ENCODE measurements around the gene CRCP. TPM values are rescaled to one million over a fixed set of nuclear protein-coding genes. Genes with fewer than 3 reads are reported as not detected.

CRCP gene
- total and polyA plus RNA-seq, 8 donors: 15.7 to 99.5 (median 28.2) TPM

DNA sequence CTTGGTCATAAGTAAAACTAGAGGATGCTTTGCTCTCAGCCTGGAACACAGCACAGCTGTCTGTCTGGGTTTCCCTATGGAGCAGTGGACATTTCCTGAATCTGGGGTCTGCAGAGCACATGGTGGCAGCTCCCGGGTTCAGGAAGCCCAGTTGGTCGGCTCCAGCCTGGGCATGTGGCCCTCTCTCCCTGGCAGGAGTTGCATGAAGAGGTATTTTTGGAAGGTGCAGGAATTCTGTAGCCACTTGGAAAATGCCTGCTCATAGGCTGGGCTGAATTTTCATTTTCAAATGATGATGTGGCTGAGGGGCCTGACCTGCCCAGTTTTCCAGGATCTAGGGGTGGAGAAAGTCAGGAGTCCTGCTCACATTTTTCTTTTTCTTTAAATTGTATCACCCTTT lies 83.8 kb downstream of the CRCP start:
- 37 to 61% (median 58%) methylated on average over 2 of the region's 2 CpGs for WGBS, 5 donors
- no peaks in the 10 kb centered on the region for H3K27me3 ChIP-seq
- TF ChIP-seq EP300 (IDR thresholded peaks at IDR 0.05): no peak
- no peak for TF ChIP-seq POLR2A (IDR thresholded peaks at IDR 0.05)
- TF ChIP-seq POLR2AphosphoS5 (IDR thresholded peaks at IDR 0.05): no peak
- TF ChIP-seq, protein P1, sequence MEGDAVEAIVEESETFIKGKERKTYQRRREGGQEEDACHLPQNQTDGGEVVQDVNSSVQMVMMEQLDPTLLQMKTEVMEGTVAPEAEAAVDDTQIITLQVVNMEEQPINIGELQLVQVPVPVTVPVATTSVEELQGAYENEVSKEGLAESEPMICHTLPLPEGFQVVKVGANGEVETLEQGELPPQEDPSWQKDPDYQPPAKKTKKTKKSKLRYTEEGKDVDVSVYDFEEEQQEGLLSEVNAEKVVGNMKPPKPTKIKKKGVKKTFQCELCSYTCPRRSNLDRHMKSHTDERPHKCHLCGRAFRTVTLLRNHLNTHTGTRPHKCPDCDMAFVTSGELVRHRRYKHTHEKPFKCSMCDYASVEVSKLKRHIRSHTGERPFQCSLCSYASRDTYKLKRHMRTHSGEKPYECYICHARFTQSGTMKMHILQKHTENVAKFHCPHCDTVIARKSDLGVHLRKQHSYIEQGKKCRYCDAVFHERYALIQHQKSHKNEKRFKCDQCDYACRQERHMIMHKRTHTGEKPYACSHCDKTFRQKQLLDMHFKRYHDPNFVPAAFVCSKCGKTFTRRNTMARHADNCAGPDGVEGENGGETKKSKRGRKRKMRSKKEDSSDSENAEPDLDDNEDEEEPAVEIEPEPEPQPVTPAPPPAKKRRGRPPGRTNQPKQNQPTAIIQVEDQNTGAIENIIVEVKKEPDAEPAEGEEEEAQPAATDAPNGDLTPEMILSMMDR (IDR thresholded peaks at IDR 0.05): no peak
- no peak overlapping the region for H3K4me3 ChIP-seq
- intact Hi-C loops (cut with DNase I; ENCODE audit: low total_unique reads): no loop called here
- H3K9me3 ChIP-seq: no peaks in the 10 kb centered on the region
- no peak overlapping the region for H3K27ac ChIP-seq
- no peaks in the 10 kb centered on the region for H3K36me3 ChIP-seq
- no peak for DNase-seq
- no peaks in the 10 kb centered on the region for H3K4me1 ChIP-seq

DNA sequence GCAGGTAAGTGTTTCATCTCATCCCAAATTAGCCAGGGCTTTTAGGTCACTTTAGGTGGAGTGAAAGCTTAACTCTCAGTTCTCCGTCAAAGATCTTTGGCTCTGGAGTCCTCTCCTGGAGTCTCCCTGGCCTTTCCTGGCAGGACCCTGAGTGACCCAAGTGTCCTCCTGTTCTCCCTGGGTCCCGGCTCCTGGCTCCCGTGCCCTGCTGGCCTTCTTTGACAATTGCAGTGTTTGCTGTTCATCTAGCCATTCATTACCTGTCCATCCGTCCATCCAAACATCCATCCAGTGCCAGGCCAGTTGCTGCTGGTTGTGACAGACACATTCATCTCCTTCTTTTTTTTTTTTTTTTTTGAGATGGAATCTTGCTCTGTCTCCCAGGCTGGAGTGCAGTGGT lies 84.3 kb downstream of the CRCP start:
- no peaks in the 10 kb centered on the region for H3K27me3 ChIP-seq
- no peaks in the 10 kb centered on the region for H3K4me1 ChIP-seq
- H3K27ac ChIP-seq: no peak overlapping the region
- TF ChIP-seq POLR2AphosphoS5 (IDR thresholded peaks at IDR 0.05) (no peak), POLR2A (IDR thresholded peaks at IDR 0.05) (no peak), EP300 (IDR thresholded peaks at IDR 0.05) (no peak)
- TF ChIP-seq, protein P1 (IDR thresholded peaks at IDR 0.05): no peak
- intact Hi-C loops (cut with DNase I; ENCODE audit: low total_unique reads): no loop called here
- WGBS, 5 donors: 73 to 84% (median 79%) methylated on average over 4 of the region's 4 CpGs
- no peaks in the 10 kb centered on the region for H3K9me3 ChIP-seq
- DNase-seq: no peak
- H3K36me3 ChIP-seq: no peaks in the 10 kb centered on the region
- no peak overlapping the region for H3K4me3 ChIP-seq

DNA sequence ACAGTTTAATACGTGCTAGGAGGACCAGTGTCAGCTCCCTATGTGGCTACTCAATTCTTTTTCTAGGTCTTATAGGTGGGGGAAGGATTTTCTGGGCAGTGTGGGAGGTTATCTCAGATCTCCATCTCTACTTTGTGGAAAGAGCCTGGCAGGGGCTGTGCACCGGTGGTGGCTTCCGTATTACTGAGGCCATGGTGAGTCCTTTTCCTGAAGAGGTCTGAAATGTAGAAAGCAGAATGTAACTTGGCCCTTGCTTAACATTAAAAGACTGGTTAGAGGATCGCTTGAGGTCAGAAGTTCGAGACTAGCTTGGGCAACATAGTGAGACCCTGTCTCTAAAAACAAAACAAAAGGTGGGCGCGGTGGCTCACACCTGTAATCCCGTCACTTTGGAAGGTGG lies 87.8 kb downstream of the CRCP start:
- H3K27ac ChIP-seq: no peak overlapping the region
- TF ChIP-seq, protein P1 (IDR thresholded peaks at IDR 0.05): no peak
- TF ChIP-seq EP300 (IDR thresholded peaks at IDR 0.05) (no peak), POLR2A (IDR thresholded peaks at IDR 0.05) (no peak), POLR2AphosphoS5 (IDR thresholded peaks at IDR 0.05) (no peak)
- no peaks in the 10 kb centered on the region for H3K36me3 ChIP-seq
- no peak for DNase-seq
- H3K9me3 ChIP-seq: no peaks in the 10 kb centered on the region
- H3K27me3 ChIP-seq: no peaks in the 10 kb centered on the region
- intact Hi-C loops (cut with DNase I; ENCODE audit: low total_unique reads): no loop called here
- peaks cover 15 to 31% (median 26%) of the 10 kb centered on the region in 4 donors for H3K4me1 ChIP-seq
- WGBS, 5 donors: 58 to 62% (median 60%) methylated on average over 8 of the region's 8 CpGs
- no peak overlapping the region for H3K4me3 ChIP-seq

Other genes with a start within 250 kb of the CRCP start
- gene VKORC1L1, start 241.8 kb upstream of the CRCP start, total RNA-seq: 10 to 100 TPM in 3 of 5 donors, 1 to 10 TPM in 2; 1.8 to 31.6 (median 10.6) TPM
- 1 to 10 TPM; 5.0 to 7.3 (median 5.7) TPM for gene VKORC1L1, start 241.8 kb upstream of the CRCP start, polyA plus RNA-seq
- gene GUSB, start 132.6 kb upstream of the CRCP start, total RNA-seq: 100 to 1,000 TPM in 1 of 5 donors, 10 to 100 TPM in 4; 13.4 to 130 (median 49.2) TPM
- 10 to 100 TPM; 25.8 to 44.2 (median 33.1) TPM for gene GUSB, start 132.6 kb upstream of the CRCP start, polyA plus RNA-seq
- 100 to 1,000 TPM in 2 of 5 donors, 10 to 100 TPM in 3; 42.8 to 369 (median 71.0) TPM for gene ASL, start 39.0 kb upstream of the CRCP start, total RNA-seq
- gene ASL, start 39.0 kb upstream of the CRCP start, polyA plus RNA-seq: 10 to 100 TPM; 49.7 to 88.4 (median 80.3) TPM
- 10 to 100 TPM in 2 of 5 donors, 1 to 10 TPM in 2, under 1 TPM in 1; 0.58 to 78.8 (median 9.0) TPM for gene TPST1, start 90.5 kb downstream of the CRCP start, total RNA-seq
- 10 to 100 TPM in 1 of 3 donors, 1 to 10 TPM in 2; 4.8 to 12.6 (median 8.4) TPM for gene TPST1, start 90.5 kb downstream of the CRCP start, polyA plus RNA-seq

All from stomach (tissue), 9 donors.